CD4-positive, alpha-beta T cell treated with Interferon gamma for 1 hour (primary cell): ENCODE data around the gene RNF6.

Experiments used
- DNase-seq: peaks from one replicate; pipeline ENCODE4 v3.0.0-alpha.2; 2020

The RNF6 gene

DNA sequence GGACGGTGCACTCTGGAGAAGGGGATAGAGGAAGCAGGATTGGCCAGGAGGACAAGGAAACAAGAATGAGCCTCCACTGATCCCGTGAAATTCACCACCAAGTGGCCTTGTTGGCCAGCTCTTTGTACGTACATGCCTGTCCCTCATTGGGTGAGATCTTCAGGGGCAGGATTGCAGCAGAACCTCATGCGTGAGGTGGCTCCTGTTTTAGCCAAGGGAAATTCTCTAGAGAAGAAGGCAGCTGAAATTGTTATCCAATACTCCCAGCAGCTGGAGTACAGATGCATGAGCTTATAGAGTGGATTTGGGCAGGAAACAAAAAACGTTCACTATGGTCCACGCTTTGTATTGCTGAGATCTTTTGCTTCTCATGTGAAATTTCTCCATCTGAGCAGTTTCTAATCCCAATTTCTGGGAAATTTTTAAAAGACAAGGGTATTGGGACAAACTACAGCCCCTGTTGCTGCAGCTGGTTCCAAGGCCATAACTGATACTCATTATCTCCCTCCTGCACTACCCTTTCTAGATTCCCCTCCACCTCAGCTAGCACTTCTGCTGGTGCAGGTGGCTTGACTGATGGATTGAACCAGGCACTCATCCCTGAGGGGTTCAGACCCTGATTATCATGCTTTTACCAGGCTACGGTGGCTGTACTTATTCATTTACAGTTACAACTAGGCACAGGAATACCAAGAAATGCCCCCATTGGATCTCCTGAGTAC is 3.9 kb upstream of the RNF6 start:
- no peak for DNase-seq

DNA sequence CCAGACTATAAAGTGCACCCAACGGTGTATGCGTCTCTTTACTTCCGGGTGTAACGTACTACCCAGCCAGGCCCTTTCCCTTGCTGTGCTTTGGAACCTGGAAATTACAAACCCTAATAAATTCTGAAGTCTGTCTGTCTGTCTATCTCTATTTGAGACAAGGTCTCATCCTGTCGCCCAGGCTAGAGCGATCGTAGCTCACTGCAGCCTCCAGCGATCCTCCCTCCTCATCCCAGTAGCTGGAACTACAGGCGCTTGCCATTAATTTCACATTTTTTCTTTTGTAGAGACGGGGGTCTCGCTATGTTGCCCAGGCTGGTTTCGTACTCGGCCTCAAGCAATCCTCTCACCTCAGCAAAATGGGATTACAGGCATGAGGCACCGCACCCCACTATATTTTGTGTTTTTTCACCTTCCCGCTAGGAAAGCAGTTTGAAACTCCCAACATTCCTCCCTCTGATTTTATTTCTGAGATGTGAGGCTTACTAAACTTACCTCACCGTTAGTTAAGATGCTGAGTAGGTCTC is 469 bp upstream of the RNF6 start:
- DNase-seq: no peak

DNA sequence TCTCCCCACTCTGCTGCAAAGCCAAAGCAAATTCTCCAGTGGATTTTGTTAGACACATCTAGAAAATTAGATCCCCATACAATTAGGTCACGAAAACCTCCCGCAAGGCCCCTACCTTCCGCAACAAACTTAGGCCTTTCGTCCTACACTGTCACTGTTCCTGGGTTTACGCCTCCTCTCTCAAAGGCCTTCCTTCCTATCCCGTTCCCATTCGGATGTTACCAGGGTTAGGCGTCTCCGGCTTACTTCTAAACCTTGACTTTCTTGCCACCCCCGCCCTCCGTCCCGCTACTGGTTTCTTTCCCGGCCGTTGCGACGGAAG is 754 bp downstream of the RNF6 start:
- no peak for DNase-seq

DNA sequence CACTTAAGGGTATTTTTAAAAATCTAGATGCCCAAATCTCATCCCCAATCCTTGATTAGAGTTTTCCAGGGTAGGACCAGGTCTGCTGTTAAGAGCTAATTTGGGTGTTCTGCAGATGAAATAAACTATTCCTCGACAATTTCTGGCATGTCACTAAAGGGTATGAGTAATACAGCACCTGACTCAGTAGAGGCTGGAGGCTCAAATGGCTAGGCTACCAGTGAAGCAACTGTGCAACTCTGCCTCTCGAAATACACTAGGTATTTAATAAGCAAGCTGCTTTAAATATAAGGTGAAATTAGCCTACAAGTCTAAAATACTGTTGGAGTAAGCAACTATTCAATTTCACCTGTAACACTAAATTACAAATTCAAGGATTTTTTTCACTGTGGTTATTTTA is 1.5 kb downstream of the RNF6 start:
- DNase-seq: no peak

DNA sequence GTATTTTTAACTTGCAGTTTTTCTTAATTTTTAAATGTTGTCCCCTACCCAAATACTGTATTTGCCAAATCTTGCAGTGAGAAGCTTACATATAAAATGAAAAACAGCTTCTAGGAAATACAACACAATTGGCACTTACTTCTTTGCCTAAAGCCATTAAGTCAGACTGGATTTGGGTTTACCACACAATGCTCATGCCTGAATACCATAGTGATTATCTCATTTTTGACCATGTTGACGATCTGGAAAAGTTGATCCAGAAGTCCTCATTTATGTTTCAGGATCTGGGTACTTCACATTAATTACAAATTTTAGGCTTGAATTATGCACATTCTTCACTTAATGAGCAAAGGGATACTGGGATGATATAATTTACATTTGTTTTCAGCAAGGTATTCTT is 2.4 kb downstream of the RNF6 start:
- no peak for DNase-seq

DNA sequence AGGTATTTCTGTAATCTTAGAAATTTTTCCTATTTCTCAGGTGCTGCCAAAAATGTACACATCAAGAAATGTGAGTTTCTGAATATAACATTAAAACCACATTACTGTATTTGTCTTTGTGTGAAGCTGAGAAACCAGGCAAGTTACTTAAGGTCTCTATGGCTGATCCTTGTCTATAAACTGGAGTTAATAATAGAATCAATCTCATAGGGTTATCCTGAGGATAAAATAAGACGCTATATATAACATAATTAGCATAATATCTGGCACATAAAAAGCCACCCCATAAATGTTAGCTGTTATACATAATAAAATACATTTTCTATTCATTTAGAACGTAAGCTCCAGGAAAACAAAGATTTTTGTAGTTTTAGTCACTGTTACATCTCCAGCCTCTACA is 6.1 kb downstream of the RNF6 start:
- no peak for DNase-seq

DNA sequence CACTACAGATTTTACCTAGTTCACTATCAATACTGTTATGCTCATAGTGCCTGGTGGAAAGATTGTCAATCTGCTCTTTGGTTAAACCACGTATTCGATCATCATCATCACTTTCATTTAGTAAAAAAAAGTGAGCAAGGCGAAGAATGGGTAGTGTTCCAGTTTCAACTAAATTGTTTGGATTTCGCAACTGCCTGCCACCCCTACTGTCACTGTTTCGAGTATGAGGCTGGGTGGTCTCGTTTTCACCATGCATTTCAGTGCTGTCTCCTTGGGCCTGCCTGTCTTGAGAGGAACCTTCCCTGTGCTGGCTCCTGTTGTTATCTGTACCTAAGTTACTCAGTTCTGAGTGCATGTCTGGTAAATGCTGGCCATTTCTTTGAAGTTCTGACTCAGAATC is 8.1 kb downstream of the RNF6 start:
- DNase-seq: no peak

DNA sequence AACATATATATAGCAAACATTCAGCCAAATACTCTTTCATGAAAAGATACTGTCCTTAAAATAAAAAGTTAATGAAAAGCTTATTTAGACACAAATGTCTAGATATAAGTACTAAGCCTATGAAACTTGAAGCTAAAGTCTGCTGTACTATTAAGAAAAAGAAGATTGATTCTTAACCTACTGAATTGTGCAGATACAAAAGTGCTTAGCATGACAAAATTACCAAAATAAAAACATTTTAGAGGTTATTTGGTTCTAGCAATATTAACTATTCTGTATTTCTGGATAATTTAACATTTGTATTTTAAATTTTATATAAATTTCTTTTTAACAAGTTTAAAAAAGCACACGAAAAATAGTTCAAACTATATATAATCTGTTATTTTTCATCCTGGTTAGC is 8.8 kb downstream of the RNF6 start:
- no peak for DNase-seq

DNA sequence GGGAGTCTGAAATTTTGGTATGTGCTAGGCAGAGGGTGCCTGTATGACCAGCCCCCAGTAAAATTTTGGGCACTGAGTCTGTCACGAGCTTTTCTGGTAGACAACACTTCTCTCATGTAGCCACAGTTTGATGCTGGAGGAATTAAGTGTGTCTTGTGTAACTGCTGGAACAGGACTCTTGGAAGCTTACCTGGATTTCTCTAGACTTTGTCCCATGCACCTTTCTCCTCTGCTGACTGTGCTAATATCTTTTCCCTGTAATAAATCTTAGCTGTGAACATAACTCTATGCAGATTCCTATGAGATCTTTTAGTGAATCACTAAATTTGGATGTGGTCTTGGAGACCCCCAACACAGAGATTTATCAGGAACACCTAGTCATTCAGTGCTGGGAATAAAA is 13.8 kb downstream of the RNF6 start:
- DNase-seq: no peak

DNA sequence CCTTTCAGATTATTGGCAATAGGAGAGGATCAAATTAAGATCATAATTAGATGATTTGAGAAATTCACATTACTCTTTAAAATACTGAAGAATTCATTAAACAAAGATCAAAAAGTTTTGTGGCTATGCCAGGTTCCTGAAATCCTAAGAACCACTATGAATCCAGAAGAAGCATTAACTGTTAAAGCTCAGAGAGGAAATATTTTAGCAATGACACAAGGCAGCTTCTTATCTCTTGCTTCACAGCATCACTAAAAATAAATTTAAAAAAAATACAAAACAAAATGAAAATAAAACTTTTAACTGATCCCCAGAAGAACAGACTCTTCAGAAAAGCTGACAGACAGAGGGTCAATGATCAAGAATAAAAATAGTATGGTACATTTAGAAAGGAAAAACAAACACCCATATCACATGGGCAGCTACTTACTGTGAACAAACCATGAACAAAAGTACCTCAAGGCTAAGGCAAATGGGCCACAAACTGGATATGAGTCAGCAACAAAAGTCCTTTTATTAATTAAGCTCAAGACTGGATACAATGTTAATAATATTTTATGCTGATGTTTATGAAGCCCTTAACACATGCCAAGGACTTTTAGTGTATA is 19.6 kb downstream of the RNF6 start:
- DNase-seq: no peak

DNA sequence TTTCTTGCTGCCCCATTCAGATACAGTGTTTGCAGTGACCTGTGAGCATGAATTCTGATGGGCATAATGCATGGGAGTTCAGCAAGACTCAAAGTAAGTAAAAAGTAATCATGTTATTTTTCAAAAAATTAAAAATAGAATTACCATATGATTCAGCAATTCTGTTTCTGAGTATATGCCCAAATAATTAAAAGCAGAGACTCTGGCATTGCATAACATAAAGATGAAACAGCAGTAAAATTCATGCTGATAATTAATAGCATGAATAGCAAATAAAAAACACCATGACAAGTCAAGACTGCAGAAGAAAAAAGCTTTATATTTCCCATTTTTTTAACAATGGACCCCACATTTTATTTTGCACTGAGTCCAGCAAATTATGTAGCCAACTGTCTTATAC is 21.3 kb downstream of the RNF6 start:
- DNase-seq: no peak

DNA sequence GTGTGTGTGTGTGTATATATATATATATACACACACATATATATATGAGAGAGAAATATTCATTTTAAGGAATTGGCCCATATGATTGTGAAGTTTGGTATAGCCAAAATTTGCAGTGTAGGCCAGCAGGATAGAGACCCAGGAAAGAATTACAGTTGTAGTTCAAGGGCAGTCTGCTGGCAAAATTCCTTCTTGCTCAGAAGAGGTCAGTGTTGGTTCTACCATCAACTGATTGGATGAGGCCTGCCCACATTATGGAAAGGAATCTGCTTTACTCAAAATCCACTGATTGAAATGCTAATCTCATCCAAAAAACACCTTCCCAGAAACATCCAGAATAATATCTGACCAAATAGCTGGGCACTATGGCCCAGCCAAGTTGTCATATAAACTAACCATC is 24.0 kb downstream of the RNF6 start:
- no peak for DNase-seq

DNA sequence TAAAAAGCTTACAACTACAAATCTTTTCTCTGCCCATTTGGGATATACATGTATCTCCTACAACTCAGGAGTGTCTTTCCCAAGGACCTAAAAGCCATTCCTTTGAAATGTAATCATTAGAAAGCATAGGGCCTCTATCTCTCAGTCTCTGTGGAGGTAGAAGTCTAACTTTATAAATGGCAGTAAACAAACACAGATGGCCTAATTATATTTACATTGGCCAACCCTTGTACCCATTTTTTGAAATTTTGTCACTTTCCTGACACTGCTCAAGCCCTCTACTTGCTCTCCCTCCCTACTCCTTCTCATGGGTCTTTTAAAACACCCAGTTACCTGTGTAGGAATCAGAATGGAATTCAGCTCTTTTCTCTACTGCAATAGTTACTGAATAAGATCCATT is 24.8 kb downstream of the RNF6 start:
- DNase-seq: no peak

DNA sequence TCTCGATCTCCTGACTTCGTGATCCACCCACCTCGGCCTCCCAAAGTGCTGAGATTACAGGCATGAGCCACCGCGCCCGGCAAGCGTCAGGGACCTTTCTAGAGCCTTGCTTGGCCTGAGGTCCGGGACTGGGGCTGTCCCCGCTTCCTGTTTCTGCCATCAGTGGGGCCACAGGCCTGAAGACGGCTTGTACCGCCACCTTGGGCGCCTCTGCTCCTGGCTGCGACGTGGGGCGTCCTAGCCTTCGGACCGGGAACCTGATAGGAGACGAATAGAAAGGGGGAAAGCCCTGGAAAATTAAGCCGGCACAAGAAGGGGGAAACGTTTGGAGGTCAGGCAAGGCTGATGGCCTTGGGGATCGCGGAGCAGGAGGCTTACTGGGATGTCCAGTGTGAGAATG is 35.1 kb downstream of the RNF6 start:
- no peak for DNase-seq

DNA sequence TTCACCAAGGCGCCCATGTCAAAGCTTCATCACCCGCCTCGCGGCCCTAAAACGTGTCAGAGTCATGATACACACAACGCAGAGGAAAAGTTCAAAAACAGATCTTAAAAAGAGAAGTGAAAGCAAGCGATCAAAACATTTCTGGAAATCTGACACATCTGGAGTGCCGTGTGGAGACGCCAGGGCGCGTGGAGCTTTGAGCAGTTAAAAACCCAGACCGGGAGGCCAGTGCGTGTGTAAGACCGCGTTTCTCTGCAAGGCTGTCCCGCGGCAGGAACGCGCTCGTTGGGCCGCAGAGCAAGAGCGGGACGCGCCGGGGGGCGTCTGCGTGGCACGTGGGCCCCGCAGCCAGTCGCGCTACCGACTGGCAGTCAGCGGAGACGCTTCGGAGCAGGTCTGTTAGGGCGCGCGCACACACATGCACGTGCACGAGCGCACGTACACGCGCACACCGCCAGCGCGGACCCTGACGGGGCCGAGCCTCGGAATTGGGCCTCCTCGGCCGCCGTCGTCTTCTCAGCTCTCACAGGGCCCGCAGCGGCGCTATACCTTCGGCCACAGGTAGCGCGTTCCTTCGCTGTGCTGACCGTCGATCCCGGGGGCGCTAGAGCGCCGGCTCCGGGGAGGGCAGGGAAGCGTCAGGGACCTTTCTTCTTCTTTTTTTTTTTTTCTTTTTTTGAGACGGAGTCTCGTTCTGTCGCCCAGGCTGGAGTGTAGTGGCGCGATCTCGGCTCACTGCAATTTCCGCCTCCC is 35.8 kb downstream of the RNF6 start:
- DNase-seq: peak; percentile 93

DNA sequence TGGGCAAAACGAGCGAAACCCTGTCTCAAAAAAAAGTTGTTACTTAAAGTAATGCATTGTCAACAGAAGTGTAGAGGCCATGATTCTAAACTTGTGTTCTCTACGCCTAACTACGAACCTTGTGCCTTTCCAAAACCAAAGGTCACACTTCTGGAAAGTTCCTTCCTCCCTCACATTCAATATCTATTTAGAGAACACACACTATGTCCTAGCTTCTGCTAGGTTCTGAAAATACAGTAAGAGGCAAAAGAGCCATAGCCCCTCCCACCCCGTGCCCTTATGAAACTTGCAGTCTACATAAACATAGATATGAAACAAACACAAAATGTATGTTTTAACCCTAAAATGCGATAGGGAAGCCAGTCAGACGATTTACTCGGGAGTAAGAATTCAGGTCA is 36.4 kb downstream of the RNF6 start:
- no peak for DNase-seq

DNA sequence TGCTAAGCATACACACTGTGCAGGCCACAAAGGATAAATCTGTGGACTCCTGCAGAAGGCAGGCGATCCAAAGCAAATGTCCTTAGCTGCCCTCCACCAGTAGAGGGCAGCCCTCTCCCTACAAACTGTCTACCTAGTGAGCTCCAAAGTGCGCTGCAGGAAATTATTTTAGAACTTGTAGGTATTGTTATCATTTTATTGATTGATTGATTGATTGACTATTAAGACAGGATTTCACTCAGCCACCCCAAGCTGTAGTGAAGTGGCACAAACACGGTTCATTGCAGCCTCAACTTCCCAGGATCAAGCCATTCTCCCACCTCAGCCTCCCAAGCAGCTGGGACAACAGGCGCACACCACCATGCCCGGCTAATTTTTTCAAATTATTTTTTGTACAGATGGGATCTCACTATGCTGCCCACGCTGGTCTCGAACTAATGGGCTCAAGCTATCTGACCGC is 37.3 kb downstream of the RNF6 start:
- peak; percentile 70 for DNase-seq

DNA sequence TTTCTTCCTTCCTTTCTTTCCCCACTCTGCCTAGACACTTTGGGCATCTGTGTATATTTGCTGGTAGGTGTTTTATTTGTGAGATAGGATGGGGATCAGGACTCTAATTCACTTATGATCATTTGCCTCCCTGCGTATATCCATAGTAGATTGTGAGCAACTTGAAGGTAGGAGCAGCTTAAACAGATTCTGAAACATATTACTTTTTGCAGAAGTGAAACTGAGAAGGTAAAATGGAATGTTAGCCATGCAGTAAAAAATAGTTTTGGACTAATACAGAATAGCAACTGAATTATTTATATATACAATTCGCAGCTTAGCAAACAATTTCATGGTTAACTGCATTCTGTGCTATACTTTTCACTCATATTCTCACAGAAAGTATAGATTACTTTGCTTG is 38.7 kb downstream of the RNF6 start:
- DNase-seq: no peak

DNA sequence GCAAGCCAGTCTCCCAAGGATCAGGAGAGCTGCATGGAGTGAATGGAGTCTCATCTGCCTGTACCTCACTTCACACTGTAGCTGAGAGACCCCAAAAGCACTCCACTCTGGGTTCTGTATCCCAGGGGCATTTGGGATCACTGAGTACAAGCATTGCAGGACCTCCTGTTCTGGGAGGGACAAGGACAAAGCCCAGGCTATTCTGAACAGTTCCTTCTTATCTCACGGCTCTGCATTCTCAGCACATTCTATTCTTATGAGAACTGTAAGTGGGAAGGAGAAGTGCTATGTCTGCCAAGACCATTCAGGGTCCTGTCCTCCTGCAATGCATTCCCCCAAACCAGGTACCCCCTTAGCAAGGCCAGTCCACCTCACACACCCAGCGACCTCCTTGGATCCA is 42.8 kb downstream of the RNF6 start:
- no peak for DNase-seq

DNA sequence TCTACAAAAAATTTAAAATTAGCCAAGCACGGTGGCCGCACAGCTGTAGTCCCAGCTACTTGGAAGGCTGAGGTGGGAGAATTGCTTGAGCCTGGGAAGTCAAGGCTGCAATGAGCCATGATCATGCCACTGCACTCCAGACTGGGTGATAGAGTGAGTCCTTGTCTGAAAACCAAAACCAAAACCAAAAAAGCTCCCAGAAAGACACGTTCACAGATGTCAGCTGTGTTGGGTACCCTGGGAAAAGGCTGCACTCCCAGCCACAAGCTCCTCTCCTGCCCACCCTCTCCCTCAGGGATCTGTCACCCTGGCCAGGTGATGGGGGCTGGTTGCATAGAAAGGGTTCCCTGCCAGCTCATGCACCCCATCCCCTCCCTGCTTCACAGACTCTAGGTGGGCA is 53.3 kb downstream of the RNF6 start:
- no peak for DNase-seq

DNA sequence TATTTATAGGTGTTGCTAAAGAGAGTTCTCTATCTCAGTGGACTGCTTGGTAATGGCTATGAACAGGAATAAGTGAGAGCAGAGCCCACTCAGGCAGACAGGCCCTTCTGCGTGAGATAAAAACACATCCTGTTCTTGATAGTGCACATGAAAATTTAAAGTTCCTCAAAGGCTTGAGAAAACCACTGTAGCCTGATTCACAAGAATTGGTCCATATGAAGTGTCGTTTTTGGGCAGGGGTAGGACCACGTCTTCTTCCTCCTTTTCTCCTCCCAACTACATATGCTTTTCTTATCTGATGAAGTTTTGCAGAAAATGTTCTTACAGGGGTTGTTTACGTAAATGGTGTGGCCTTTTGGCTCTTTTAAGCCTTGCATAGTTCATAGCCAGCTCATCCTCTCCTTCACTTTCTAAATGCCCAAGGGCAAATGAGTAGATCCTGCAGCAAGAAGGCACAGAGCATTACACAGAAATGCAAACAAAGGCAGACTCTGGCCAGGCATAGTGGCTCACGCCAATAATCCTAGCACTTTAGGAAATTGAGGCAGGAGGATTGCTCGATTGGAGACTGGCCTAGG is 53.8 kb downstream of the RNF6 start:
- no peak for DNase-seq

DNA sequence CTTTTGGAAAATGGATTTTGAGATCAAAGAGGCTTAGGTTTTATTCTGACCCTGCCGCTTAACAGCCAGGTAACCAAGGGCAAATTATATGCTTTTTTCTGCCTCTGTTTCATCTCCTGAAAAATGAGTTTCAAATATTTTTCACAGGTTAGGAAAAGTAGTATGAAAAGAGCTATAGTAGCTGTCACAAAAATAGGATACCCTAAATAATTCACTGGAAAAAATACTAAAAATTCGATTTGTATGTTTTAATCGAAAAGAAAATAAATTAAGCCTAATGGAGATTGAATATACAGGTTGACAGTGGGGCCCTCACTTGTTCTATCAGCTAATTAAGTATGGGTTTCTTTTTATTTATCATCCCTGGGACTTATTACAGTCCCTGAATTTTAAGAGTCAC is 58.3 kb downstream of the RNF6 start:
- no peak for DNase-seq
